Hematopoietic multipotent progenitor cell (in vitro differentiated cells): ENCODE results near the gene MYOZ3. TPM values are rescaled to one million over a fixed set of nuclear protein-coding genes. Genes with fewer than 3 reads are reported as not detected.
A peak's percentile ranks its signal among the peaks of the same experiment; 100 is the strongest.

Experiments
- DNase-seq, 3 donors: peaks; one replicate each; pipeline ENCODE4 v3.0.0-alpha.2; 2011 to 2015; ENCODE audit warnings: low read depth in 2 of 3, low spot score in 2 of 3
- total RNA-seq: library from RNA; depleted of rRNA; stranded (reverse); fragments of >200 nt; gene quantifications from one replicate; pipeline ENCODE4 v1.2.3, GENCODE V29; 2012

Gene MYOZ3
- total RNA-seq, 1 donor = 10.2 TPM

- no peak for DNase-seq
Observed at GRCh38 chr5:150690760-150691159, 29.7 kb downstream of the MYOZ3 start.

- no peak for DNase-seq
Observed at GRCh38 chr5:150692276-150692675, 31.2 kb downstream of the MYOZ3 start.

- DNase-seq = peak in 2 of 3 donors; percentile 40 to 71
Observed at GRCh38 chr5:150694612-150695011, 33.6 kb downstream of the MYOZ3 start.

- DNase-seq = no peak
Observed at GRCh38 chr5:150700246-150700593, 39.2 kb downstream of the MYOZ3 start.

GRCh38 chr5:150700594-150701377, 39.7 kb downstream of the MYOZ3 start, which contains the start of gene RBM22:
RBM22 (minus strand) TSS chr5:150701062; CDS start chr5:150700985, 77 bp downstream.
- DNase-seq = peak; percentile 85 to 96 (median 92)

GRCh38 chr5:150703762-150704161, 42.7 kb downstream of the MYOZ3 start:
- DNase-seq = no peak

GRCh38 chr5:150706776-150707390, 45.8 kb downstream of the MYOZ3 start:
- no peak for DNase-seq

GRCh38 chr5:150710165-150710564, 49.1 kb downstream of the MYOZ3 start:
- DNase-seq = peak in 2 of 3 donors; percentile 22 to 49

- DNase-seq = no peak
Observed at GRCh38 chr5:150723845-150724244, 62.8 kb downstream of the MYOZ3 start.

Other genes with a start within 250 kb of the MYOZ3 start
- 2,842 TPM for gene CD74, start 248.3 kb upstream of the MYOZ3 start, total RNA-seq
- gene RPS14, start 211.5 kb upstream of the MYOZ3 start, total RNA-seq = 8,241 TPM
- 12.9 TPM for gene NDST1, start 153.1 kb upstream of the MYOZ3 start, total RNA-seq
- under 0.01 TPM for gene SYNPO, start 20.6 kb upstream of the MYOZ3 start, total RNA-seq
- 51.4 TPM for gene RBM22, start 39.8 kb downstream of the MYOZ3 start, total RNA-seq
- gene DCTN4, start 97.8 kb downstream of the MYOZ3 start, total RNA-seq = 33.4 TPM
- 61.9 TPM for gene SMIM3, start 117.5 kb downstream of the MYOZ3 start, total RNA-seq
- gene IRGM, start 185.3 kb downstream of the MYOZ3 start, total RNA-seq = 4.0 TPM
- 3.0 TPM for gene ZNF300, start 243.7 kb downstream of the MYOZ3 start, total RNA-seq